WTC11 (cell line): Measurements from ENCODE around the gene TMEM234. TPM values are rescaled to one million over a fixed set of nuclear protein-coding genes. Genes with fewer than 3 reads are reported as not detected.

ENCODE experiments used
- AFF4 ChIP-seq: sonication (generic); formaldehyde crosslinking; IDR thresholded peaks from 2 replicates; pipeline ENCODE4 v1.8.1; 2023; ENCODE audit warnings: mild to moderate bottlenecking, missing genetic modification reagents, borderline replicate concordance
- CBFB ChIP-seq: sonication (generic); formaldehyde crosslinking; IDR thresholded peaks from 2 replicates; pipeline ENCODE4 v1.8.1; 2022; ENCODE audit warnings: mild to moderate bottlenecking, low read depth, missing genetic modification reagents
- CDX4 ChIP-seq: fragments of 250-450 bp; sonication (Bioruptor Pico); IDR thresholded peaks from 2 replicates; pipeline ENCODE4 v1.9.0; 2021; ENCODE audit warnings: moderate library complexity, mild to moderate bottlenecking, inconsistent platforms, borderline replicate concordance
- CREB1 ChIP-seq: sonication (generic); formaldehyde crosslinking; IDR thresholded peaks from 2 replicates; pipeline ENCODE4 v1.8.0; 2023; ENCODE audit warnings: mild to moderate bottlenecking, missing genetic modification reagents
- CREM ChIP-seq: sonication (generic); formaldehyde crosslinking; IDR thresholded peaks from 2 replicates; pipeline ENCODE4 v1.8.1; 2022; ENCODE audit warnings: mild to moderate bottlenecking, missing genetic modification reagents, moderate library complexity
- ELF4 ChIP-seq: sonication (generic); formaldehyde crosslinking; IDR thresholded peaks from 2 replicates; pipeline ENCODE4 v1.8.1; 2022; ENCODE audit warnings: low read depth, mild to moderate bottlenecking, moderate library complexity, missing genetic modification reagents
- ESRRA ChIP-seq: sonication (generic); formaldehyde crosslinking; IDR thresholded peaks from 2 replicates; pipeline ENCODE4 v1.8.1; 2022; ENCODE audit warnings: mild to moderate bottlenecking, missing genetic modification reagents, borderline replicate concordance
- FOXK1 ChIP-seq: sonication (generic); formaldehyde crosslinking; IDR thresholded peaks from 2 replicates; pipeline ENCODE4 v1.8.0; 2022; ENCODE audit warnings: mild to moderate bottlenecking, moderate library complexity, missing genetic modification reagents
- HMGA2 ChIP-seq: fragments of 250-450 bp; sonication (Bioruptor Pico); IDR thresholded peaks from 2 replicates; pipeline ENCODE4 v1.4.0; 2021; ENCODE audit warnings: mild to moderate bottlenecking, moderate library complexity
- JUN ChIP-seq: sonication (generic); formaldehyde crosslinking; IDR thresholded peaks from 2 replicates; pipeline ENCODE4 v1.8.0; 2023; ENCODE audit warnings: mild to moderate bottlenecking, missing genetic modification reagents
- MXD4 ChIP-seq: fragments of 250-450 bp; sonication (Bioruptor Pico); IDR thresholded peaks from 2 replicates; pipeline ENCODE4 v1.8.0; 2021; ENCODE audit warnings: mild to moderate bottlenecking, moderate library complexity, borderline replicate concordance
- NFATC4 ChIP-seq: fragments of 250-450 bp; sonication (Bioruptor Pico); IDR thresholded peaks from 2 replicates; pipeline ENCODE4 v1.9.0; 2021; ENCODE audit warnings: mild to moderate bottlenecking
- NR3C1 ChIP-seq: sonication (generic); formaldehyde crosslinking; conservative IDR thresholded peaks from 2 replicates; pipeline ENCODE4 v1.8.1; 2023; ENCODE audit warnings: low read depth, mild to moderate bottlenecking, missing genetic modification reagents
- OVOL2 ChIP-seq: fragments of 250-450 bp; sonication (Bioruptor Pico); IDR thresholded peaks from 2 replicates; pipeline ENCODE4 v1.9.0; 2021; ENCODE audit warnings: mild to moderate bottlenecking, borderline replicate concordance
- RORB ChIP-seq: fragments of 250-450 bp; sonication (Bioruptor Pico); IDR thresholded peaks from 2 replicates; pipeline ENCODE4 v1.9.0; 2021; ENCODE audit warnings: mild to moderate bottlenecking
- STAT6 ChIP-seq: sonication (generic); formaldehyde crosslinking; conservative IDR thresholded peaks from 2 replicates; pipeline ENCODE4 v1.8.1; 2023; ENCODE audit warnings: mild to moderate bottlenecking, low read depth, missing genetic modification reagents, moderate library complexity
- TEAD1 ChIP-seq: sonication (generic); formaldehyde crosslinking; IDR thresholded peaks from 2 replicates; pipeline ENCODE4 v1.8.0; 2022; ENCODE audit warnings: mild to moderate bottlenecking, missing genetic modification reagents
- ZNF416 ChIP-seq: fragments of 250-450 bp; sonication (Bioruptor Pico); IDR thresholded peaks from 2 replicates; pipeline ENCODE4 v1.9.0; 2021; ENCODE audit warnings: mild to moderate bottlenecking, inconsistent platforms
- ZNF423 ChIP-seq: fragments of 250-450 bp; sonication (Bioruptor Pico); IDR thresholded peaks from 2 replicates; pipeline ENCODE4 v2.1.2; 2022; ENCODE audit warnings: mild to moderate bottlenecking, moderate library complexity
- ZNF512 ChIP-seq: sonication (generic); formaldehyde crosslinking; IDR thresholded peaks from 2 replicates; pipeline ENCODE4 v1.8.1; 2022; ENCODE audit warnings: missing genetic modification reagents, borderline replicate concordance
- ZNF671 ChIP-seq: fragments of 250-450 bp; sonication (Bioruptor Pico); IDR thresholded peaks from 2 replicates; pipeline ENCODE4 v1.8.0; 2021; ENCODE audit warnings: mild to moderate bottlenecking
- ZSCAN18 ChIP-seq: fragments of 250-450 bp; sonication (Bioruptor Pico); IDR thresholded peaks from 2 replicates; pipeline ENCODE4 v2.1.2; 2022; ENCODE audit warnings: mild to moderate bottlenecking, moderate library complexity
- total RNA-seq: library from RNA; stranded (reverse); gene quantifications from 3 replicates; pipeline ENCODE4 v1.2.3, GENCODE V29; 2021
- TF ChIP-seq, protein P1 (sequence below): fragments of 250-450 bp; sonication (Bioruptor Pico); conservative IDR thresholded peaks from 2 replicates; pipeline ENCODE4 v1.9.0; 2021; ENCODE audit warnings: mild to moderate bottlenecking
- TF ChIP-seq, protein P2 (sequence below): sonication (generic); formaldehyde crosslinking; IDR thresholded peaks from 2 replicates; pipeline ENCODE4 v1.8.0; 2023; ENCODE audit warnings: mild to moderate bottlenecking, missing genetic modification reagents

TMEM234 gene
- total RNA-seq, 1 experiment from 2014 or later = 11.9 TPM

DNA sequence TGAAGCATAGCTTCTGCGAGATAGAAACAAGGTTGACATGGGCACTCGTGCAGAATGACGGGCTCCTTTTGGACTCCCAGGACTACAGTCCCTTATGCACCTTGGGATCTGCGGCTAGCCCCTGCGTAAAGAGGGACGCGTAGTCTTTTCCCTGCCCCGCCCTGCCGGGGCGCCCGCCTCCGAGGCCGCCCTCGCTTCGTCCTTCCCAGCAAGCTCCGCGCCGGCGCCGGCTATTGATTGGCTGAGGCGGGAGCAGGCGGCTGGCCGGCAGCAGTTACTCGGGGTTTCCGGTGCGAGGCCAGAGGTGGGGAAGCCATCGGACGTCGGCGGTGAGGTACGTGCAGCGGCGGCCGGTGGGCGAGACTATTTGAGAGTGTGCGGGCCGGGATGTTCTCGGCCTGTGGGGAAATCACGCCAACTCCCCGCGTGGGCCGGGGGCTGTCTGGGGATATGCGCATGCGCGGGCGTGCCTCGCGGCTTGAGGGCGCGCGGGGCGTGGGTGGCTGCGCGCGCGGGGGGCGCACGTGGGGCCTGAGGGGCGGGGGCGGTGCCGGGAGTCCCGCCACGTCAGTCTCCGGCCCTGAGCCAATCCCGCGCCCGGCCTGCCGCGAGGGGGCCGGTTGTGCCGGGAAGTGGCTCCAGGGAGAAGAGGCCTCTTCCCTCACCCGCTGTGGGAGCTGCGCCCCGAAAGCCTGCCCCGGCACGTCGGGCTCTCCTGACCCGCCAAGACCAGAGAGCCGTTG is 42.5 kb downstream of the TMEM234 start, which contains the start of gene TXLNA (continued):
- TF ChIP-seq AFF4 (CRISPR knock-in tag) = no peak
- no peak for TF ChIP-seq RORB
- TF ChIP-seq STAT6 (CRISPR knock-in tag) = no peak
- peak; percentile 74; the same call in 1 of the 2 replicates for TF ChIP-seq ELF4
- TF ChIP-seq HMGA2 = no peak
- no peak for TF ChIP-seq NR3C1
- no peak for TF ChIP-seq ZNF423 (CRISPR knock-in tag)
- TF ChIP-seq ZNF671 = 0 out of 2 replicates have a peak, but pooled peaks have one; percentile 56
- TF ChIP-seq ZNF512 (CRISPR knock-in tag) = no peak
- no peak for TF ChIP-seq MXD4 (CRISPR knock-in tag)
- TF ChIP-seq, protein P1, sequence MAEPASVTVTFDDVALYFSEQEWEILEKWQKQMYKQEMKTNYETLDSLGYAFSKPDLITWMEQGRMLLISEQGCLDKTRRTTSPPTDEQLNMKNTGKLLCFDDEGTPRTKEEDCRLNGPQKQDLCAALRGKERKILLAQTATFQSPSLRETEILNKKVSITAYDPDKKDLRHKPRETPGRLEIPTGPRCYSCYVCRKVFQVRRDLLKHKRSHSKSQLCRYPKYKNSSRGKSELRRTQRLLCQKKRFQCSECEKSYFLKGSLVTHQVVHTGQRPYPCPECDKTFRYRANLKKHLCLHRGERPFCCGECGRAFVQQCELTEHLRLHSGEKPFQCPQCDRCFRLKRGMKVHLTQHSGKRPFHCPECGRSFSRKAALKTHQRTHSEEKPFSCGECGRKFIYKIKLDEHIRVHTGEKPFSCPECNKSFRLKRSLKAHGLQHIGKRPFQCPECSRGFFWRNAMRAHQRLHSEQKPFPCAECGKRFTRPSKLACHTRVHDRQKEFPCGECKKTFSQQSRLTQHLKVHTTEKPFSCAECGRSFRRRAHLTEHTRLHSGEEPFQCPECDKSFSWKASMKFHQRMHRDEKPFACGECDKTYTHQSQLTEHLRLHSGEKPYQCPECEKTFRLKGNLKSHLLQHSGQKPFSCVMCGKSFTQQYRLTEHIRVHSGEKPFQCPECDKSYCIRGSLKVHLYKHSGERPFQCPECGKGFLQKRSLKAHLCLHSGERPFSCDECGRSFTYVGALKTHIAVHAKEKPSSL (CRISPR knock-in tag) = no peak
- TF ChIP-seq FOXK1 (CRISPR knock-in tag) = peak; percentile 79
- TF ChIP-seq TEAD1 (CRISPR knock-in tag) = peak; percentile 86
- no peak for TF ChIP-seq ZNF416 (CRISPR knock-in tag)
- no peak for TF ChIP-seq CBFB (CRISPR knock-in tag)
- peak; percentile 91 for TF ChIP-seq CREM
- peak; percentile 75; the same call in 1 of the 2 replicates for TF ChIP-seq JUN (CRISPR knock-in tag)
- no peak for TF ChIP-seq OVOL2 (CRISPR knock-in tag)
- peak; percentile 63; the same call in 1 of the 2 replicates for TF ChIP-seq ESRRA (CRISPR knock-in tag)
- peak; percentile 44; the same call in 1 of the 2 replicates for TF ChIP-seq CREB1 (CRISPR knock-in tag)
- 0 out of 2 replicates have a peak, but pooled peaks have one; percentile 65 for TF ChIP-seq NFATC4 (CRISPR knock-in tag)
- no peak for TF ChIP-seq CDX4 (CRISPR knock-in tag)
- TF ChIP-seq ZSCAN18 (CRISPR knock-in tag) = no peak
- TF ChIP-seq, protein P2, sequence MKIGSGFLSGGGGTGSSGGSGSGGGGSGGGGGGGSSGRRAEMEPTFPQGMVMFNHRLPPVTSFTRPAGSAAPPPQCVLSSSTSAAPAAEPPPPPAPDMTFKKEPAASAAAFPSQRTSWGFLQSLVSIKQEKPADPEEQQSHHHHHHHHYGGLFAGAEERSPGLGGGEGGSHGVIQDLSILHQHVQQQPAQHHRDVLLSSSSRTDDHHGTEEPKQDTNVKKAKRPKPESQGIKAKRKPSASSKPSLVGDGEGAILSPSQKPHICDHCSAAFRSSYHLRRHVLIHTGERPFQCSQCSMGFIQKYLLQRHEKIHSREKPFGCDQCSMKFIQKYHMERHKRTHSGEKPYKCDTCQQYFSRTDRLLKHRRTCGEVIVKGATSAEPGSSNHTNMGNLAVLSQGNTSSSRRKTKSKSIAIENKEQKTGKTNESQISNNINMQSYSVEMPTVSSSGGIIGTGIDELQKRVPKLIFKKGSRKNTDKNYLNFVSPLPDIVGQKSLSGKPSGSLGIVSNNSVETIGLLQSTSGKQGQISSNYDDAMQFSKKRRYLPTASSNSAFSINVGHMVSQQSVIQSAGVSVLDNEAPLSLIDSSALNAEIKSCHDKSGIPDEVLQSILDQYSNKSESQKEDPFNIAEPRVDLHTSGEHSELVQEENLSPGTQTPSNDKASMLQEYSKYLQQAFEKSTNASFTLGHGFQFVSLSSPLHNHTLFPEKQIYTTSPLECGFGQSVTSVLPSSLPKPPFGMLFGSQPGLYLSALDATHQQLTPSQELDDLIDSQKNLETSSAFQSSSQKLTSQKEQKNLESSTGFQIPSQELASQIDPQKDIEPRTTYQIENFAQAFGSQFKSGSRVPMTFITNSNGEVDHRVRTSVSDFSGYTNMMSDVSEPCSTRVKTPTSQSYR = no peak; the same call in 1 of the 2 replicates
